ENCODE data around the gene ACTR6. TPM values are rescaled to one million over a fixed set of nuclear protein-coding genes. Genes with fewer than 3 reads are reported as not detected.

Gene ACTR6
- polyA plus RNA-seq, 4 donors, result 20.0 to 31.5 (median 23.7) TPM

GRCh38 chr12:100159391-100160104, 41.1 kb upstream of the ACTR6 start:
- Histone ChIP-seq H3K36me3 (ENCODE audit: control insufficient read depth in 3 of 3, insufficient read depth in 2 of 3, low read depth in 1 of 3, low read length in 3 of 3) (peaks cover 0 to 15% (median 0%) of the 10 kb centered on the region in 3 donors), H3K4me3 (ENCODE audit: low read depth in 1 of 3, low read length in 3 of 3) (no peak overlapping the region), H3K27me3 (ENCODE audit: control insufficient read depth in 3 of 3, insufficient read depth in 3 of 3, low read length in 3 of 3) (no peaks in the 10 kb centered on the region), H3K9me3 (ENCODE audit: control insufficient read depth in 2 of 2, insufficient read depth in 1 of 2, low read depth in 1 of 2, low read length in 1 of 2) (peaks cover 0 to 10% of the 10 kb centered on the region in 2 donors), H3K27ac (ENCODE audit: low read depth in 1 of 3, low read length in 2 of 3) (no peak overlapping the region), H3K4me1 (ENCODE audit: control insufficient read depth in 3 of 3, insufficient read depth in 2 of 3, low read depth in 1 of 3, low read length in 2 of 3) (peaks cover 0 to 7% (median 2%) of the 10 kb centered on the region in 3 donors)
- WGBS, 3 donors, result 91 to 93% (median 93%) methylated on average over 9 of the region's 9 CpGs
- no peak for DNase-seq
- no peak for FAIRE-seq

GRCh38 chr12:100163416-100164152, 37.0 kb upstream of the ACTR6 start:
- Histone ChIP-seq H3K4me3 (ENCODE audit: low read depth in 1 of 3, low read length in 3 of 3) (peak overlapping the region in 1 of 3 donors; percentile 21), H3K9me3 (ENCODE audit: control insufficient read depth in 2 of 2, insufficient read depth in 1 of 2, low read depth in 1 of 2, low read length in 1 of 2) (peaks cover 0 to 9% of the 10 kb centered on the region in 2 donors), H3K4me1 (ENCODE audit: control insufficient read depth in 3 of 3, insufficient read depth in 2 of 3, low read depth in 1 of 3, low read length in 2 of 3) (peaks cover 0 to 7% (median 2%) of the 10 kb centered on the region in 3 donors), H3K27ac (ENCODE audit: low read depth in 1 of 3, low read length in 2 of 3) (peak overlapping the region in 2 of 3 donors; percentile 26 to 36), H3K27me3 (ENCODE audit: control insufficient read depth in 3 of 3, insufficient read depth in 3 of 3, low read length in 3 of 3) (no peaks in the 10 kb centered on the region), H3K36me3 (ENCODE audit: control insufficient read depth in 3 of 3, insufficient read depth in 2 of 3, low read depth in 1 of 3, low read length in 3 of 3) (peaks cover 0 to 25% (median 0%) of the 10 kb centered on the region in 3 donors)
- FAIRE-seq (no peak), DNase-seq (peak; percentile 45 to 85)
- WGBS, 3 donors, result 3 to 17% (median 14%) methylated on average over 16 of the region's 16 CpGs

DNA sequence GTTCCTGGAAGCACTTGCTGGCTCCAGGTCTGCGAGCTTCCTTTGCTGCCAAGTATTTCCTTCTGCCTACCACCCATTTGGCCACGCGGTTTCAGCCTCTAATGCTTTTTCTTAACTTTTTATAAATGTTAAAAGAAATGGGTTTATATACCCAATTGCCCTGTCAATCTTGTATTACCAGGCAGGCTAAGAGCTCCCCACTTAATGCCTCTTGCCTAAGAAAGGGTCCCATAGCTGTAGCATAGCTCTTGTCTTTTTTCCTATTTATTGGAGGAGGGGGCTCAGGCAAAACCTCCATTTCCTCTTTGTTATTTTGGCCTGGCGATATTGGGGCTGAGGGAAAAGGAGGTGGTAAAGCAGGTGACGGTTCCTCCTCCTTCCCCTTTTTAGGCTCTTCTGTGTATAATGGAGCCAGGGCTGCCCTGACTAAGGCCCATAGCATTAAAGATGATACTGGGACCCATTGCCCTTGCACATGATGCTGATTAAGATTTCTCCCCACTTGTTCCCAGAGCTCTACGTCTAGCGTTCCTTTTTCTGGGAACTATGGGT, 36.4 kb upstream of the ACTR6 start:
- Histone ChIP-seq H3K27me3 (ENCODE audit: control insufficient read depth in 3 of 3, insufficient read depth in 3 of 3, low read length in 3 of 3) (no peaks in the 10 kb centered on the region), H3K4me3 (ENCODE audit: low read depth in 1 of 3, low read length in 3 of 3) (peak overlapping the region in 1 of 3 donors; percentile 21), H3K36me3 (ENCODE audit: control insufficient read depth in 3 of 3, insufficient read depth in 2 of 3, low read depth in 1 of 3, low read length in 3 of 3) (peaks cover 0 to 19% (median 0%) of the 10 kb centered on the region in 3 donors), H3K27ac (ENCODE audit: low read depth in 1 of 3, low read length in 2 of 3) (peak overlapping the region in 1 of 3 donors; percentile 36), H3K9me3 (ENCODE audit: control insufficient read depth in 2 of 2, insufficient read depth in 1 of 2, low read depth in 1 of 2, low read length in 1 of 2) (peaks cover 0 to 3% of the 10 kb centered on the region in 2 donors), H3K4me1 (ENCODE audit: control insufficient read depth in 3 of 3, insufficient read depth in 2 of 3, low read depth in 1 of 3, low read length in 2 of 3) (peaks cover 0 to 5% (median 2%) of the 10 kb centered on the region in 3 donors)
- FAIRE-seq, result no peak
- DNase-seq, result no peak
- WGBS, 3 donors, result 55 to 62% (median 59%) methylated on average over 7 of the region's 7 CpGs

GRCh38 chr12:100165356-100165755, 35.3 kb upstream of the ACTR6 start:
- peaks cover 0 to 5% (median 2%) of the 10 kb centered on the region in 3 donors for H3K4me1 ChIP-seq (ENCODE audit: control insufficient read depth in 3 of 3, insufficient read depth in 2 of 3, low read depth in 1 of 3, low read length in 2 of 3)
- DNase-seq (no peak), FAIRE-seq (no peak)
- no peaks in the 10 kb centered on the region for H3K9me3 ChIP-seq (ENCODE audit: control insufficient read depth in 2 of 2, insufficient read depth in 1 of 2, low read depth in 1 of 2, low read length in 1 of 2)
- H3K36me3 ChIP-seq (ENCODE audit: control insufficient read depth in 3 of 3, insufficient read depth in 2 of 3, low read depth in 1 of 3, low read length in 3 of 3), result peaks cover 0 to 20% (median 0%) of the 10 kb centered on the region in 3 donors
- WGBS, 3 donors, result 93 to 97% (median 94%) methylated on average over 3 of the region's 3 CpGs
- no peak overlapping the region for H3K4me3 ChIP-seq (ENCODE audit: low read depth in 1 of 3, low read length in 3 of 3)
- no peaks in the 10 kb centered on the region for H3K27me3 ChIP-seq (ENCODE audit: control insufficient read depth in 3 of 3, insufficient read depth in 3 of 3, low read length in 3 of 3)
- no peak overlapping the region for H3K27ac ChIP-seq (ENCODE audit: low read depth in 1 of 3, low read length in 2 of 3)

DNA sequence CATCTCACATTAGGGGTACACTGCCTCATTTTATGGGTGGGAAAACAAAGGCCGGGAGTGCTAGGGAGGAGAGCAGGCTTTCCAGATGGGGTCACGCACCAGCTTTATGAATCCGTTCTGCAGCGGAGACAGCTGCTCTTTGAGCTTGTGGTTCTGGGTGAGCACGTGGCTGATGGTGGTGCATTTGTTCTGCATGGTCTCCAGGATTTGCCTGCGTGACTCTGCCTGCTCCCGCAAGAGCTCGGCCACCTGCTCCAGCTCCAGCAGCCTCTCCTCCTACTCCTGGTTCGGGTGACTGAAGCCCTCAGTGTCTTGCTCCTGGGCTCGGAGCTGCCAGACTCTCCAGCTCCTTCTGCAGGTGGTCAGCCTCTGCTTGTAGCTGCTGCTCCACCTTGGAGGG, 34.4 kb upstream of the ACTR6 start:
- DNase-seq (no peak), FAIRE-seq (no peak)
- Histone ChIP-seq H3K4me3 (ENCODE audit: low read depth in 1 of 3, low read length in 3 of 3) (no peak overlapping the region), H3K27ac (ENCODE audit: low read depth in 1 of 3, low read length in 2 of 3) (no peak overlapping the region), H3K4me1 (ENCODE audit: control insufficient read depth in 3 of 3, insufficient read depth in 2 of 3, low read depth in 1 of 3, low read length in 2 of 3) (peaks cover 0 to 5% (median 2%) of the 10 kb centered on the region in 3 donors), H3K36me3 (ENCODE audit: control insufficient read depth in 3 of 3, insufficient read depth in 2 of 3, low read depth in 1 of 3, low read length in 3 of 3) (peaks cover 0 to 22% (median 0%) of the 10 kb centered on the region in 3 donors), H3K27me3 (ENCODE audit: control insufficient read depth in 3 of 3, insufficient read depth in 3 of 3, low read length in 3 of 3) (no peaks in the 10 kb centered on the region), H3K9me3 (ENCODE audit: control insufficient read depth in 2 of 2, insufficient read depth in 1 of 2, low read depth in 1 of 2, low read length in 1 of 2) (no peaks in the 10 kb centered on the region)
- 94 to 96% (median 95%) methylated on average over 10 of the region's 10 CpGs for whole genome bisulfite sequencing, 3 donors

DNA sequence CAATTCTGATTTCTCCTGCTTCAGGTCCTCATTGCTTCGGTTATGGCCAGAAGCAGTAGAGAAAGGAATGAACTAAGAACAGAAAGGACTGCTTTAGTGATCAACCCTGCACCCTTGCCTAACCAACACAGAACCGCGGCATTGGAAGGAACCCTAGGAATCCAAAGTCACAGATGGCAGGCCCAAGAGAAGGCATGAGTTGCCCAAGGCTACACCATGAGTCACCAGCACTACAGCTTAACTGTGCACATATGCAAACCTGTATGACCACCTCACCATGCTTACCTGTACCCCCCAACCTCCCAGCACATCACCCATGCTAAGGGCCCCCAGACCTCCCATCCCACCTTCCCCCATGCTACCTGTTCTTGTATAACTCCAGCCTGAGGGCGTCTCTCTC, 32.1 kb upstream of the ACTR6 start:
- Histone ChIP-seq H3K36me3 (ENCODE audit: control insufficient read depth in 3 of 3, insufficient read depth in 2 of 3, low read depth in 1 of 3, low read length in 3 of 3) (peaks cover 0 to 32% (median 0%) of the 10 kb centered on the region in 3 donors), H3K9me3 (ENCODE audit: control insufficient read depth in 2 of 2, insufficient read depth in 1 of 2, low read depth in 1 of 2, low read length in 1 of 2) (peaks cover 0 to 7% of the 10 kb centered on the region in 2 donors), H3K27me3 (ENCODE audit: control insufficient read depth in 3 of 3, insufficient read depth in 3 of 3, low read length in 3 of 3) (no peaks in the 10 kb centered on the region), H3K4me3 (ENCODE audit: low read depth in 1 of 3, low read length in 3 of 3) (no peak overlapping the region), H3K27ac (ENCODE audit: low read depth in 1 of 3, low read length in 2 of 3) (no peak overlapping the region), H3K4me1 (ENCODE audit: control insufficient read depth in 3 of 3, insufficient read depth in 2 of 3, low read depth in 1 of 3, low read length in 2 of 3) (peaks cover 0 to 5% (median 2%) of the 10 kb centered on the region in 3 donors)
- no peak for FAIRE-seq
- no peak for DNase-seq
- WGBS, 3 donors, result 89 to 98% (median 94%) methylated on average over 4 of the region's 4 CpGs

DNA sequence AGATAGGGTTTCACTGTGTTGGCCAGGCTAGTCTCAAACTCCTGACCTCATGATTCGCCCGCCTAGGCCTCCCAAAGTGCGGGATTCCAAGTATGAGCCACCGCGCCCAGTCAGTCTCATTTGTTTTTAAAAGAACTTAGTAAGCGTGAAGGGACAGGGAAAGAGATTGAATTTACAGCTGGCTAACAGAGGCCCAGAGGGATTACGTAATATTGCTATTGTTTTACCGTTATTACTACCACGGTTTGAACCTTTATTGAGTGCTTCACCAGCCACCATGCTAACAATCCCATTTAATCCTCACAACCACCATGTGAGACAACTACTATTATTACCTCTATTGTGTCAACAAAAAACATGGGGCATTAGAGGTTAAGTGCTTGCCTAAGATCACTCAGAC, 31.3 kb upstream of the ACTR6 start:
- H3K36me3 ChIP-seq (ENCODE audit: control insufficient read depth in 3 of 3, insufficient read depth in 2 of 3, low read depth in 1 of 3, low read length in 3 of 3), result peaks cover 0 to 32% (median 0%) of the 10 kb centered on the region in 3 donors
- peaks cover 0 to 7% of the 10 kb centered on the region in 2 donors for H3K9me3 ChIP-seq (ENCODE audit: control insufficient read depth in 2 of 2, insufficient read depth in 1 of 2, low read depth in 1 of 2, low read length in 1 of 2)
- H3K27ac ChIP-seq (ENCODE audit: low read depth in 1 of 3, low read length in 2 of 3), result no peak overlapping the region
- DNase-seq (no peak), FAIRE-seq (no peak)
- 95 to 97% (median 96%) methylated on average over 9 of the region's 9 CpGs for WGBS, 3 donors
- H3K4me3 ChIP-seq (ENCODE audit: low read depth in 1 of 3, low read length in 3 of 3), result no peak overlapping the region
- no peaks in the 10 kb centered on the region for H3K27me3 ChIP-seq (ENCODE audit: control insufficient read depth in 3 of 3, insufficient read depth in 3 of 3, low read length in 3 of 3)
- H3K4me1 ChIP-seq (ENCODE audit: control insufficient read depth in 3 of 3, insufficient read depth in 2 of 3, low read depth in 1 of 3, low read length in 2 of 3), result peaks cover 0 to 1% (median under 1%) of the 10 kb centered on the region in 3 donors

- Histone ChIP-seq H3K4me1 (ENCODE audit: control insufficient read depth in 3 of 3, insufficient read depth in 2 of 3, low read depth in 1 of 3, low read length in 2 of 3) (no peaks in the 10 kb centered on the region), H3K27ac (ENCODE audit: low read depth in 1 of 3, low read length in 2 of 3) (no peak overlapping the region), H3K4me3 (ENCODE audit: low read depth in 1 of 3, low read length in 3 of 3) (no peak overlapping the region), H3K27me3 (ENCODE audit: control insufficient read depth in 3 of 3, insufficient read depth in 3 of 3, low read length in 3 of 3) (no peaks in the 10 kb centered on the region), H3K9me3 (ENCODE audit: control insufficient read depth in 2 of 2, insufficient read depth in 1 of 2, low read depth in 1 of 2, low read length in 1 of 2) (peaks cover 0 to 7% of the 10 kb centered on the region in 2 donors), H3K36me3 (ENCODE audit: control insufficient read depth in 3 of 3, insufficient read depth in 2 of 3, low read depth in 1 of 3, low read length in 3 of 3) (peaks cover 0 to 29% (median 0%) of the 10 kb centered on the region in 3 donors)
- 88 to 95% (median 92%) methylated on average over 7 of the region's 7 CpGs for WGBS, 3 donors
- no peak for FAIRE-seq
- no peak for DNase-seq
Observed at GRCh38 chr12:100170313-100170858, 30.2 kb upstream of the ACTR6 start.

Measured in small intestine (tissue), 7 donors.